HG03139 (cell line): ENCODE results near the gene CETN3.

Experiments
- ATAC-seq: cut with Tn5 transposase; IDR thresholded peaks from one replicate; pipeline ENCODE4 v1.9.1; 2021; ENCODE audit not compliant: unreplicated experiment

The CETN3 gene

DNA sequence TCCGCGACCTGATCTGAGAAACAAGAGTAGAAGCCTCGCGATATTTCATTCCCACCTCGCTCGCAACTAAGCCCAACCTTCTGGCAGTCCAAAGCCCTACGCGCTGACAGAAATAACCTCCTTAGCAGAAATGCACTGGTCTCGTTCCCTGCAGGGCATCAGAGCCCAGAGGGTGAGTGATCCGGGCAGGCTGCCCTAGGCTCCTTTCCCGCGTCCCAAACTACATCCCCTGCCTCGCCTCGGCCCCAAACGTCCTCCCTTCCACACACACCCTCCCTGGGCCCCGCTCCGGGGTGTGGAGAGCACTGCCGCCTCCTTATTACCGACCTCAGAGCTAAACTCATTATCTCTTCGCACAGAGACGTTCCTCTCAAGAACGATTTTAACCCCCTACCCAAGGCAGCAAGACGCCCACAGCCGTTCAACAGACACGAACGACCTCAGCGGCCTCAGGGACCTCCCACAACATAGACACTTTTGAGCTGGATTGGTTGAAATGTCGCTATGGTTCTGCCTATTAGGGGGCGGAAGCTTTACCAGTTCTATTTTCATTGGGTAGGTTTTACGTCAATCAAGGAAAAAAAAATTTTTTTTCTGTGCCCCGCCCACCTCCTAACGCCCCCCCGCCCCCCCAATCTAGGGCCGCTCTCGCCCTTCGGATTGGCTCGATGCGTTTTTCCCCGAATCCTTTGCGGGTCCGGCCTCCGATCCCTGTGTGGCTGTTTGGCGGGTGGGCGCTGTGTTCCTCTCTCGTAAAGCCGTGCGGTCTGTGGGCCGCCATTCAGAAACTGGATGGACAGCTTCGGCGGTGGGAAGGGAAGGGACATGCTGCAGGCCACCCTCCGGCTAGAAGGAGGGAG is at the start of gene CETN3:
Gene CETN3 (minus strand): TSS at position 439 of the 860 bp plus-strand sequence. CDS start 95 bp downstream, at position 344.
- ATAC-seq: peak; percentile 88

DNA sequence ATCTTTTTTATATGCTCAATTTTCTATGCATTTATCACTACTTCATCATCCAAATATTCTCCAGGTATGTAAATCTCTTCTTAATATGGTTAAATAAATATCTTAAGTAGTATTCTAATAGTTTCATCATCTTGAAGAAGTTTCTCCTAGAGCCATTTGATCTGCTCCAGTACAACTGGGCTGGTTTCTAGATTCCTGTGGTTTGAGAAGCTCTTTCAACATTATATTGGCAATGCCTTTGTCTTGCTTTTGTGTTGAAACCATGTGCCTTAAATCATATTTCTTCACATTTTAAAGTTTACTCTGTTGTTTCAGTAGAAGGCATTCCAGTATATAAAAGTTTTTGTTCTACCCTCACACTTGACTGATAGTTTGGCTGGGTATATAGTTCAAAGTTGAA is 37.4 kb upstream of the CETN3 start:
- no peak for ATAC-seq

DNA sequence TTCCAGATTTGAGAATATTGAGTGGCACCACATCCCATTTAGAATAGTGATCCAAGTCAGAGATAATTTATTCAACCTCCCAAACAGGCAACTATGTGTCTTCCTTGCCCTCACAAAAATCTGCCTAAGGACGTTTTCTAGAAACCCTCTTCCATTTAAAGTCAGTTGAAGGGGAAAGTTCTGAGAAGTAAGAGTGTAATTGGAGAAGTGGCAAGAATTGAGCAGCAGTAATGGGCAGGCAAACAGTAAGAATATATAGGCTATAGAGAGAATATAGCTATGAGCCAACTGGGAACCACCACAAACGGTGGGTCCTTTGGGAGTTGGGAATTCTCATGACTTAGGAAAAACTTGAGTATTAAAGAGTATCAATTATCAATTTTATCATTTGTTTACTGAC is 31.1 kb upstream of the CETN3 start:
- no peak for ATAC-seq

DNA sequence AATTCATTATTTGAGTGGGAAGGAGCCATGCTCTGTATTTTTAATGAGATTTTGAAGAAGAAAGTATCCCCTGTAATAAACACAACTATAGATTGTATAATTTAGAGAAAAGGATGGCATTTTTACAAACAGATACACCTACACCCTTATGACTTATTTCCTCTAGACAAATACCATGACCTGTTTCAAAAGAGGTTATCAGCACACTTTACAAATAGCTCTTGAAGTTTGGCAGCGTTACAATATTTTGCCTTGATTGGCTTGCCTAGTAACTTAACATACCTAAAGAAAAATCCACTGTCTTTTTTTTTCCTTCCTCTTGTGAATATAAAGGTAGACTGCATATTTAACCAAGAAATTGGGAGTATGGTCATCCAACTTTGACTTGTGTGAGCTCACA is 28.5 kb upstream of the CETN3 start:
- ATAC-seq: no peak

DNA sequence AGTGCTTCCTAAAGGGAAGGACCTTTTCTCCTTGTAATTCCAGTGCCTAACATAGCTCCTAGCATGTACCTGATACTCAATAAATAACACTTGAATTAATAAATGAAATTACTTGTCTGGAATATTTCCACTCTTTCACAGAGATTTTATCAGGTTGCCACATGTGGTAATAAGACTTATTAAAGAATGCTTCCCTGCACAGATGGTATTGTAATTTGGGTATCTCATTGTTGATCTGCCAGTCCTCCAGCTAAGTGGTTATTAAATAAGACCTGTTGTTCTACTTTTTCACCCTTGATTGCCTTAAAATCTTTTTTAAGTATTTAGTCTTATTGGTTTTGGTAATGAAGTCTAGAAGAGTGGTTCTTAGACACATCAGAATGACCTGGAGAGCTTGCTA is 28.1 kb upstream of the CETN3 start:
- ATAC-seq: no peak

DNA sequence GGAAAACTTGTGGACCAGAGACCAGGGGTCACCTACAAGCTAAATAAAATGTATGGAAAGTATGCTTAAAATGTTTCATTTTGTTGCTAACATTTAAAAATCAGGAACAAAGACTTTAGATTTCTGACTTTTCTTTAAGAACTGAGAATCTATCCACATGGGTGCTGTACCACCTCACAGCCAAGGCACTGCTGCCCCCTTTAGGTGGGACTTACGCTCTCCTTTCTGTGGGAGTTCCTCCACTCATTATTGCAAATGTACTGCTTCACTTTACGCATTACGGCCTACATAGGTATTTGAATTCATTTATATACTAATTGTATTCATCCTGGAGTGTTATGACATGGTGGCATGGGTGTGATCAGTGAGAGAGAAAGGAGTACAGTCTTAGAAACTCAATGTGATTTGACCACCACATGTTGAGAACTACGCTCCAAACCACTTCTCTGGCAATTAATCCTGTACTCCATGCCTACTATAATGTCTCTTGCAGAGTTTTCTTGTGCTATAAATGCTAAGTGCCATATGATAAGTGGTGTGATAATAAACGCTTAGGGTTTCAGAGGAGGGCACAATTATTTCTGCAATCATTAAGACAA is 24.7 kb upstream of the CETN3 start:
- no peak for ATAC-seq

DNA sequence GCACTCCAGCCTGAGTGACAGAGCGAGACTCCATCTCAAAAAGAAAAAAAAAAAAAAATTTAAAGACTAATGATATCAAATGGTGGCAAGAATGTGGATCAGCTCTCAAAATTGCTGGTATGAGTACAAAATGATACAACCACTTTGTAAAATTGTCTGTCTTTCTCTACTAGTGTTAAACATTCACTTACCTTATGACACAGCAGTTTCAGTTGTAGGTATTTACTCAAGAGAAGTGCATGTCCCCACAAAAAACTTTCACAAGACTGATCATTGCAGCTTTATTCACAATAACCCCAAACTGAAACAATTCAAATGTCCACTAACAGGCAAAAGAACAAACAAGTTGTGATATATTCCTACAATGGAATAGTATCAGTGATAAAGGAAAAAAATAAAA is 14.7 kb upstream of the CETN3 start:
- peak; percentile 80 for ATAC-seq

DNA sequence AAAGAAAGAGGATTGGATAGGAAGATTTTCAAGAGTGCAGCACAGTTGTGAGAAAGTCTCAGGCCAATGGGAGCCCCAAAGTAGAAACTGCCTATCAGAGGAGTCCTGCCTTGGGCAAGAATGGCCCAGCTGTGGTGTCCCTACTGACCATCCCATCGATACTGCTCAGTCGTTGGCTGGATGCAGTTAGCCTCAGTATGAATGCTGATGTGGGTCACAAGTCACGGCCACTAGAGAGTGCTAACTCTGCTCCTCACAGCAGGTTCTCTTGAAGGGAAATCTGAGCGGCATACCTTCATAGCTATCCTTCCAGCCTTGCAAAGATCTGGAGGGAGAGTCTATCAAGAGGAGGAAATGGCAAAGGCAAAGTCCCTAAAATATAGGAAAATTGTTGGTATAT is 11.6 kb upstream of the CETN3 start:
- no peak for ATAC-seq

DNA sequence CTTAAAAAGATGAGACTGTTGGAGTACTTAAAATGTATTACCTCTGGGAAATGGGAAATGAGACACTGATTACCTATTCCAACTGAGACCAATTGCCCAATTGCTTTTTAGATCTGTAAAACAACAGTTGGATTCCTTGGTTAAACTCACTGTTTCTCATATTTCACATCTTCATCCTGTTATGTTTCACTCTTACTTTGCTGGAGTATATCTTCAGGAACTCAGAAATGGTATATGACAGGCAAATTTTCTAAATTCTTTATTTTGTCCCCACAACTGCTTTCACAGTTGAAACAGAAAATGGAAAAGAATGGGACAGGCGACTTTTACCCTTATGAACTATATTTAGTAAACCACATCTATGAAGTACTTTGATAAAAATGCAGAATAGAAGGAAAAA is 8.7 kb upstream of the CETN3 start:
- ATAC-seq: no peak

DNA sequence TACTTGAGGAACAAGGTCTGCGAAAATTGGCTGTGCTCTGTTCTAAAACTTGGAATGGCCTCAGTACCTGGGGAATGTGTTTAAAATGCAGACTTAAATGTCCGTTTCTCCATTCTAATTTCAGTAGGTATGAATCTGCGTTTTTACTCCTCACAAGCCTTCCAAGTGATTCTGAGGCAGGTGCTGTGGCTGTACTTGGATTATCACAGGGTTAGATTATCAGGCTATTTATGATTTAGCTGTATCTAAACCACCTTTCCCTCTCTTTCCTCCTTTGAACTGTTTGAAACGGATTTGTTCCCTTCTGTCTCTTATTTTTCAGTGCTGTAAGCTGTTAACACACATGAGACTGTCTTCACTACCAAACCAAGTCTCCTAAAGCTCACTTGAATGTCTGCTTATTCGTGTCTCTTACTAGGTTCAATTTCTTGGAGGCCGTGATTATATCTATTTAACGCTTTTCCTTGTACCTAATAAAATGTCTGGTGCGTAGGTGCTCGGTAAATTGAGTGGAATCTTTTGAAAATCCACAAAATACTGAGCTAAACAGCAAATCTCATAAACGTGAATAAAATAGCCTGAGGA is 714 bp upstream of the CETN3 start:
- no peak for ATAC-seq

DNA sequence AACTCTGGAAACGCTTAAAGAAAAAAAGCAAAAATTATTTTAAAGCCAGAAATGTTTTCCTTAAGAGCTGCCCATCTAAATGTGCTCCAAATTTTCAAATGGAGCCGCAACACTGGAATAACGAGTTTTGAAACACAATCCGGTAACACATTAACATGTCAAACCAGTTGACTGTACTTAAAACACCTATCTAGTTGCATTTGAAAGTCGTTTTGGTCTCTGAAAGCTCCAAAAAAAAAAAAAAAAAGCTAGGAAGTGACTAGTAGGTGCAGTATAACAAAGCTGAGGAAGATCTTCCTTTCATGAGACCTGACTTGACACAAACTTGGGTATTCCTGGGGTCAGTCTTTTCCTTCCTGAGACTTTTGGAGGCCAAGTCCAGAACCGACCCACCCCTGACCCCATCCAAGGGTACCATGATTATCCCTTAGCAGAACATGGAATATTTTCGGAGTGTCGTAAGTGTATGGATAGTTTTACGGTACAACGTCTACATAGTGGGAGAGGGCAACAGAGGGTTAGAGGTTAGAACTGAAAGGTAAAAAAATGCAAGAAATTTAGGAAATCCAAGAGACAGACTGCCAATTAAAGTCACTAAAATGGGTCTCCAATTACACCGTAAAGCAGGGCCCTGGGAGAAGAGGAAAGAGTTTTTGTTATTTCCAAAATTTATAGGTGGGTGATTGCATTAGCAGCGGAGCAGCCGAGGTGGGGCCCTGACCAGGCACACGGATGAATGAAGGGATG is 812 bp downstream of the CETN3 start:
- ATAC-seq: peak; percentile 6

DNA sequence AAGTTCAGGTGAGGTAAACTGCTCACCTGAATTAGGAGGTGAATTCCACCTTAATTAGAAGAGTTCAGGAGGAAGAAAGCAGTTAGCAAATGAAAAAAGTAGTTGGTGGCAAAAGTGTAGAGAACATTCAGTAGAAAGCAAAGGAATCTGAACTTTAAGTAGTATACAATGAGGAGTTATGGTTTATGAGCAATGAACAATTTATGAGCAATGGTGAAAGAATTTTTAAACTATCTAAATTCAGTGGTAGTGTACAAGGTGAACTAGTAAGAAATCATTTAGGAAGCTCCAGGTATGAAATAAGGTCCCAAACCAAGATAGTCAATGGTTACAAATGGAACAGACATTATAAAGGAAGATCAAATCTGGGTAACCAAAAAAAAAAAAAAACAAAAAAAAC is 3.1 kb downstream of the CETN3 start:
- ATAC-seq: no peak

DNA sequence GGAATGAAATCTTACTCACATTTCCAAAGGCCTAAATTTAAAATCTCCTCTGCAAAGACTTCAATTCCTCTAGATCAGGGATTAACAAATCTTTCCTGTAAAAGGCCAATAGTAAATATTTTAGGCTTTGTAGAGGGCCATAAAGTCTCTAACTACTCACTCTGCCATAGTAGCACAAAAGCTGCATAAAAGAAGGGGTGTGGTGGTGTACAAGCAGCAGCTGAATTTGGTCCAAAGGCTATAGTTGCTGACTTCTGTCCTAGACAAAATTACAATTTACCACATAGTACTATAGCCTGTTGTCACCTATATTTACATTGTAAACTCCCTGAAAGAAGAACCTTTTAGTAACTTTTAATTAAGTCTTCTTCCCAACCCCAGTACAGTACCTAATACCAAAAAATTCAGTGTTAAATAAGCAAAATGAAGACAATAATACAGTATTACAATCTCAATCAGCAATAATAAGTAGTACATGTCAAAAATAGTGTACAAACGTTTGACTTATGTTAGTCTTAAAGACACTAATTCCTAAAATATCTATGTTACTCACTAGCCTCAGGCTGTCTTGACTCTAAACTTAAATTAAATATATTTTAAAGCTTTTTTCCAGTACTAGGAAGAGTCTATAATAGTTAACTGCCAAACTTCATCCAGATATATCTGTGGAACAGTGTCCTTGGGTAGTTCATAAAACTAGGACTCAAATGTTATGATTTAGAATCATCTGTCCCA is 6.9 kb downstream of the CETN3 start:
- no peak for ATAC-seq

DNA sequence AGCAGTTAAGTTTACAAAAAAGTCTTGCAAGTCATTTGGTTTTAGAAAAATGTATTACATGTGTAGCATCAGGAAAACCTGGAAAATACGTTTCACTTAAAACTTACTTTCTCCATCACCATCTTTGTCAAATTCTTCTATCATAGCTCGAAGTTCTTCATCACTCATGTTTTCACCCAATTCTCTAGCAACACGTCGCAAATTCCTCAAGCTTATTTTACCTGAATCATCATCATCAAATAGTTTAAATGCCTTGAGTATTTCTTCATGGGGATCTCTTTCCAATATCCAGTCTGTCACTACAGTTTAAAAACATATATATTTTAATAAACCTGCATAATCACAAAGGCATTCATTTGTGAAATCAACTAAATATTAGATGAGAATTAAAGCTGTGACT is 10.3 kb downstream of the CETN3 start:
- ATAC-seq: no peak

DNA sequence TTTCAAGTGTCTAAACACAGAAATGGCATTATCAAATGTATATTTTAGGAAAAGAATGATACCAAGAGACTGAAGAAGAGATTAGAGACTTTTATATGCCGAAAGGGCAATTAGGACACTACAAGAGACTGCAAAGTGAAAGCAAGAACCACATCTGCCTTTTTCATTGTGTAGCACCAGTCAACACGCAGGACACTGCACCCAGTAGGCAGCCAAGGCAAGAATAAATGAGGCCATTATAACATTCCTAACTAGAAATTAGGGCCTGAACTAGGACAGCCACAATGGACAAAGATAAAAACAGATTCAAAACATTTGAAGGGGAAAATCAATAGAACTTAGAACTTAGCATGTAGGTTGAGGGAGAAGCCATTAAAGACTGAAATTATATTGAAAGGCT is 10.8 kb downstream of the CETN3 start:
- ATAC-seq: no peak

DNA sequence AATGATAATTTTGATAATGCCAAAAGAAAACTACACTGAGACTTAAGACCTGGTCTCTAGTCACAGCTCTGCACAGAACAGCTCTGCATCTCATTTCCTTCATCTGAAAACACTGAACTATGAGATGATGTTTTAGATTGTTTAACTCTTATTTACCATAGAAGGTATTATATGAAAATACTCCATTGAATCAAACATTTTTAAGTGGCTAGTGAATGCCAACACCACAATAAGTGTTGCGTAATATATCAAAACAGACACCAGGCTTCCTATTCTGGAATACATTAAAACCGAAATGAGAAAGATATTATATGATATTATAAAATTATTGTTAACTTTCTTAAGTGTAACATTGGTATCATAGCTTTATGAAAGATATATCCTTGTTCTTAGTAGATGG is 14.6 kb downstream of the CETN3 start:
- no peak for ATAC-seq

DNA sequence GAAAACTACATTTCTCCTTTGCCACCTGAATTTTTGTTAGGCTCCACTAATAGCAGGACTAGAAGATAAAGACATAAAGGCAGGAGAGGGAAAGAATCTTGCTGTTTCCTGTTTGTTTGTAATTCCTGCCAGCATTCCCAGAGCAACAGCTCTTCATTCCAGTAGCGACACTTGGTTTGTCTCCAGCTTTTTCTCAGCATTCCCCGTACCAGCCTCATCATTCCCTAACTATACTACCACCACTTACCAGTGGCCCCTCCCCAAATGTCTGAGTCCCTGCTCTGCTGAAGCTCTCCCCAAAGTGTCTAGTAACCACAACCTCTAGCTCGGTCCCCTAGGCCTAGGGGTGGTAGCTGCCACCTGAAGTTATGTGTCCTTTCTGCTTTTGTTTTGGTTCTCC is 18.6 kb downstream of the CETN3 start:
- no peak for ATAC-seq

DNA sequence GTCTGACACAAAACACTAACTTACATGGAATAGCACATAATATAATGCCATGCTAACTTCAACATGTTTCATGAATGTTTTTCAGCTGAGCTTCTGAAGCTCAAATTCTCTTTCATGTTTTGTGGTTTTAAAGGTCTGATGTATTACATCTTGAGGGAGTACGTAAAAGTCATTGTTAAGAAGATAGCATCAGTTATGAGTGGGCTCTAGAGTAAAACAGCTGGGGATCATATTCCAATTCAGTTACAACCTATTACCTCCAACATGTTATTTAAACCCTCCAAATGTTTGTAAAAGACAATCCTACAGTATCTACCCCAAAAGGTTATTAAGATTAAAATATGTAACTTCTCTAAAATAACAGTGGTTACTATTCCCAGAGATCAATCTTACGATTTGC is 19.2 kb downstream of the CETN3 start:
- no peak for ATAC-seq

DNA sequence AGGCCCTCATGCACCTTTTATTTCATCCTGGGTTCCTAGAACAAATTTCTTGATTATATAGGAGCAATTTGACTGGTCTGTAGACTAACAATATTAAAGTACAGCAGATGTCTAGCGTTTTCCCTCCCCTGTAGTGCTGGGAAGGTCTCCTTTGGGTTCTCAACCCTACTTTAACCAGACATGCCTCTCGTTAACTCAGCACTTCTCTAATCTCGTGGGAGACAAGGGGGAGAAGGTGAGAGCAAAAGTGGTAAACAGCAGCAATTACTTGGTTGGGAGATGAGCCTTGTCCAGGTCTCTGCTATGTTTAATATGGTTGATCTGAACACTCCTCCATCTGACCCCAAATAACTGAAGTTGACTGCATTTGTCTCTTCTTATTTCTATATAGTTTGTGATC is 22.0 kb downstream of the CETN3 start:
- no peak for ATAC-seq

DNA sequence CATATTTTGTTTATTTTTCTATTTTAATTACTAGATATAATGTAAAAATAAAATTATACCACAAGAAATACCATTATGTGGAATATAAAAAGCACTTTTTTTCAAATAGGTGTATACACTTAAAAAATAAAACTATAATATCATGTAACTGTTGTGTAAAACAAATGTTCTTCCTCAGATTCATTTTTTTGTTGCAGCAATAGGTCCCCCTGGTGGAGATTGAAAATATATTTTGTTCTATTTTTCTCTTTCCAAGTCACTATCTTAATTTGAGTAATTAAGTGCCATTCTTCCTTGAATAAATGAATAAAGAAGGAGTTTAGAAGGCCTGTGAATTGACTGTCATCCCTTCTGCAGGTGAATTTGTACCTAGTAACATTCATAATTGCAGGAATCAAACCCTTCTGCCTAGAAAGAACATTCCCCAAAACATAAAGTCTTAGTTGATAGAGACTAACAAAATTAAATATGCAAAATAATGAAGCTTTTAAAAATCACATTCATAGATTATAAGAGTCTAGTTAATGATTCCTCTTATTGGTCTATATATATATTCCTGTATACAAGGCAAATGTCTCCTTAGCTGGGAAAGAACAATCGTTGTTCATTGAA is 23.4 kb downstream of the CETN3 start:
- ATAC-seq: no peak

DNA sequence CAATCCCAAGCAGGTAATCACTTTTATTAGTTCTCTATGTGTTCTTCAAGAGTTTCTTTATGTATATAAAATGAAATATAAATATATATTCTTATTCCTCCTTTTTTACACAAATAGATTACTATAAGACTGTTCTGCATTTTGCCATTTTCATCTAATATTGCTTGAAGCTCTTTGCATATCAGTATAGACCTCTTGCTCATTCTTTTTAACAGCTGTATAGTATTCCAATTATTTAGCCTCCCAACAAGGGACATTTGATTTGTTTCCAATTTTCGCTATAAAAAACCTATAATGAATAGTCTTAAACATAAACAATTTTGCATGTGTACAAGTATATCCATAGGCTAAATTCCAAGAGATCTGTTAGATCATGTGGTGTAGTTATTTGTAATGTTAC is 25.2 kb downstream of the CETN3 start:
- no peak for ATAC-seq
